ENCODE measurements around the gene CD3G.
"Not testable (repeated sequence)": the region's sequence is repeated elsewhere in the genome, so short reads cannot be mapped to it uniquely, and the experiment has no call there.

CD3G gene

DNA sequence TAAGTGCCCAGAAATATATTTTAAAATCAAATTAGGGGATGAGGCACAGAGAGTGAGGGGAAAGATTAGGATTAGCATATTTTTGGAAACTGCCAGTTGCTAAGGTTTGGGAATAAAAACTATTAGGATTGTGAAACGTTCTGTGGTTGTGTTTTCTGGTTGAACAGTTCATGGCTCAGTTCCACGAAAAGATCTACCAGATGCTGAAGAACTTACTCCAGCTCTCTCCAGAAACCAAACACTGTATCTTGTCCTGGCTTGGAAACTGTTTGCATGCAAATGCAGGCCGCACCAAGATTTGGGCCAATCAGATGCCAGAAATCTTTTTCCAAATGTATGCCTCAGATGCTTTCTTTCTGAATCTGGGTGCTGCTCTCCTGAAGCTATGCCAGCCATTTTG is 30.6 kb downstream of the CD3G start:
- no peak for DNase-seq (ENCODE audit: low read depth in 2 of 3, low spot score in 2 of 3)

DNA sequence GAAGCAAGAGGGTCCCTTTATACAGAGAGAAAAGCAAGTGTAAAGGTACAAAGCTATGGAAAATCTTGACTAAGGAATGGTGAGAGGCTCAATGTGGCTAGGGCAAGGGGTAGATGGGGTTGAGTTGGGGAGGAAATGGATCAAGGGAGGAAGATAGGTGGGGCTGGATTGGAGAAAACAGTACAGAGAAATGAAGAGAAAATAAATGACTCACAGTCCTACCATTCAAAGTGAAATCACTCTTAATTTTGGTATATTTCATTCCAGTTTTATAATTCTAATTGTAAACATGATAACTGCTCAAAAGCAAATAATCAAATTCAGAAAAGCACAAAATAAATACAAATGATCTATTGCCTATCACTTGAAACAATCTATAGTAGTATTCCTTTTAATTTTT is 31.8 kb downstream of the CD3G start:
- DNase-seq (ENCODE audit: low read depth in 2 of 3, low spot score in 2 of 3) = no peak

DNA sequence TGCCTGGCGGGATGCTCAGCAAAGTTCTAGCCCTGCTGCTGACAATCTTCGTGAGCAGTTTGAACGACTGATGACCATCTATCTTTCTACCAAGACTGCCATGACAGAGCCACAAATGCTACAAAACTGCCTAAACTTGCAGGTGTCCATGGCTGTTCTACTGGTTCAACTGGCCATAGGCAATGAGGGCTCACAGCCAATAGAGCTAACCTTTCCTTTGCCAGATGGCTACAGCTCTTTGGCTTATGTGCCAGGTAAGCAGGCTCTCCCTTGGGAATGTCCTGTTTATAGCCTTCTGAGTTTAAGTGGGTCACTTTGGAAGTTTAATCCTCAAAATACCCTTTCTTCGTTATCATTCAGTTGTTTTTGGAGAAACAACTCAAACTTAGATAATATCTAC is 35.4 kb downstream of the CD3G start:
- DNase-seq (ENCODE audit: low read depth in 2 of 3, low spot score in 2 of 3) = no peak

DNA sequence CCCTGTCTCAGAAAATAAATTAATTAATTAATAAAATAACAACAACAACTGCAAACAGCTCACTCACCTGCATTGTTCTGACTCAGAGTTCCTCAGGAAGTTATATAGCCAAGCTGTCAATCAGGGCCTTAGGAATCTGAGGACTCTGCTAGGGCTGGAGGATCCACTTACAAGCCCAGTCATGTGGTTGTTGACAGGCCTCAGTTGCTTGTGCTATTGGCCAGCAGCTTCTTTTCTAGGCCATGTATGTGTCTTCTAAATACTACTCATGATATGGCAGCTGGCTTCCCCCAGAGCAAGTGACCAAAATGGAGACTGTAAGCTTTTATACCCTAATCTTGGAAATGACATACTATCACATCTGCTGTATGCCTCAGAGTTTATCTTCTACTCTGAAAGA is 36.4 kb downstream of the CD3G start:
- DNase-seq (ENCODE audit: low read depth in 2 of 3, low spot score in 2 of 3) = no peak

DNA sequence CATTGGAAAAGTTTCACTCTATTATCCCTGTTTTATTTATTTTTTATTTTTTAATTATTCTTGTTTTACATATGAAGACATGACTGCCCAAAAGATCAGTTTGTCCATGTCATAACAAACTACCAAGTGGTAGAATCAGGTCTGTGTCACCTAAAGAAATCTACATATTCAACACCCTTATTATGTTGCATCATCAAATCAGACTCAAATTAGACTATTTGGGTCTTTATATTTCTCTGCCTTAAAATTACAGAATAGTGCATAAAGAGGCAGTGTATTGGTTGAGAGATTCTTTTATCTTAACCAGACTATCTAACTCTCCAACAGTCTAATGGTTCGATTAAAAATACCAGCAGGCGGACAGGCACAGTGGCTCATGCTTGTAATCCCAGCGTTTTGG is 38.8 kb downstream of the CD3G start:
- DNase-seq (ENCODE audit: low read depth in 2 of 3, low spot score in 2 of 3) = no peak

DNA sequence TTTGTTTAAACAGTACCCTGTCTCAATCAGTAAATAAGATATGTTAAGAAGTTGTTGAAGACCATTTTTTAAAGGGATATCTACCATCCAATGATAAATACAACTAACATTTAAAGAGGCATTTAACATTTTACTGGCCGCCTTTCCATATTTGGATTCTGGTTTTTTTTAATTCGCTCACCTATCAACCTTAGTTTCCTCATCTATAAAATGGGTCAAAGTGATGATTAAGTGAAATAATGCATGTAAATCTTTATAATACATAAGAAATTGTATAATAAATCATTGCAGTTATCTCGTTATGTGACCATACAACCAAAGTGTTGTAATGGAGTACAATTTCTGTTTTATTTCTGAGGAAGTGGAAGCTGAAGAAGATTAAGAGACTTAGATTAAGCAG is 39.5 kb downstream of the CD3G start:
- no peak for DNase-seq (ENCODE audit: low read depth in 2 of 3, low spot score in 2 of 3)

DNA sequence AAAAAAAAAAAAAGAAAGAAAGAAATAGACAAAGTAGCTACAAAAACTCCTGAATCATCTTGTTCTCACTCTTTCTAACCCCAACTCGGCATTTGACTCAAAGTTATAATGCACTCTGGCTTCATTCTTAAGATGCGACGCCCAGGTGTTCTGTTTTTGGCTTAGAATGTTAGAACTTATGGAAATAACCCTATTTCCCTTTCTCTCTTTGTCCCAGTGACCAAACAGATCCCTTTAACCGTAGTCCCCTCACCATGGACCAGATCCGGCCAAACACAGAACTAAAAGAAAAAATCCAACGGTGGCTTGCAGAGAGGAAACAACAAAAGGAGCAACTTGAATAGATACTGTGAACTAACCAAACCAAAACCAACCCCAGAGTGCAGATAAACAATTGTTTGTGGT is 52.0 kb downstream of the CD3G start:
- no peak for DNase-seq (ENCODE audit: low read depth in 2 of 3, low spot score in 2 of 3)

DNA sequence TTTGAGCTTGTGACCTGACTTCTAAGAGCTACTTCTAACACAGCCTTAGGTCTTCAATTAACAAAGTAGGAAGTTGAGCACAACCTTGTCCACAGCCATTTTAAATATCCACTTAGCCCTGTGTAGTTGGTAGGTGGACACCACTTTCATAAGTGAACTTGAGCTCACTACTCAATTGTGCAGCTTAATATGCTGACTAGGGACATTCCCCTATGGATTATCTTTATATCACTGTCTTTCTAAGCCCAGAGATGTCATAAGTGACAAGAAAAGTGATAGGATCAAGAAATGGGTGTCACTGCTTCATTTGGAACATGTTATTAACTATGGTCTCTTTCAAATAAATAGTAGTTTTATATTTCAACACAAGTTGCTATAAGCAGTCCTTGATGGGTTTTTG is 53.3 kb downstream of the CD3G start:
- DNase-seq (ENCODE audit: low read depth in 2 of 3, low spot score in 2 of 3) = no peak

DNA sequence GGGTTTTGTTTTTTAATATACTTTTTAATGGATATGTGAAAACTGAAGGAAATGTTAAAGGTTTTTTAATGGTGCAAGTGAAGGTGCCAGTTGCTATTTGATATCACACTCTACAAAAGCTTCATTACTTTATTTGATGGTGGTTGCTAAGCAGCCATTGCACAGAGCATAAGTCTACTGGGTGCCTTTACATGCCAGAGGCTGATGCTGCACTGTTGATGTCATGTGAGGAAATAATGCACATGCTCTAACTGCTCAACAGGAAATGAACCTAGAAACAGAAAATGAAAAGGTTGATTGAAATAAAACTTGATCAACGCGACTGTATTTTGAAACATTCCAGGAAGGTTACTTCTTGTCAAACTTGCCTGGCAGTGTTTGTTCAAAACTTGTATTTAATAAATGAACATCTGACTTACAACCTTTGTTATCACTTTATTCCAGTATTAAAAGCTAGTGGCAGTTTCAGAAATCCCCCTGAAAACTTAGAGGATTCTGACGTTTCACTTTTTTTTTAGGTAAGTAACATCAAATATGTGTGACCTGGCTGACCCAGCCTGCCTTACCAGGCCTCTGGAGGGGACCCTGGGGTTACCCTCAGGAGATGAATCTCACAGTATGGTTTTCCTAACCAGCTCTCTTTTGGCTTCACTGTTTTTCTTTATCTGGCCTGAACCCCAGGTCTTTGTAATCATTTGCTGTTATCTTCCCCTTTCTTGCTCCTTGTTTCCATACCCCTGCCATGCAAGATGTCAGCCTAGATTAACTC is 54.8 kb downstream of the CD3G start:
- no peak for DNase-seq (ENCODE audit: low read depth in 2 of 3, low spot score in 2 of 3)

DNA sequence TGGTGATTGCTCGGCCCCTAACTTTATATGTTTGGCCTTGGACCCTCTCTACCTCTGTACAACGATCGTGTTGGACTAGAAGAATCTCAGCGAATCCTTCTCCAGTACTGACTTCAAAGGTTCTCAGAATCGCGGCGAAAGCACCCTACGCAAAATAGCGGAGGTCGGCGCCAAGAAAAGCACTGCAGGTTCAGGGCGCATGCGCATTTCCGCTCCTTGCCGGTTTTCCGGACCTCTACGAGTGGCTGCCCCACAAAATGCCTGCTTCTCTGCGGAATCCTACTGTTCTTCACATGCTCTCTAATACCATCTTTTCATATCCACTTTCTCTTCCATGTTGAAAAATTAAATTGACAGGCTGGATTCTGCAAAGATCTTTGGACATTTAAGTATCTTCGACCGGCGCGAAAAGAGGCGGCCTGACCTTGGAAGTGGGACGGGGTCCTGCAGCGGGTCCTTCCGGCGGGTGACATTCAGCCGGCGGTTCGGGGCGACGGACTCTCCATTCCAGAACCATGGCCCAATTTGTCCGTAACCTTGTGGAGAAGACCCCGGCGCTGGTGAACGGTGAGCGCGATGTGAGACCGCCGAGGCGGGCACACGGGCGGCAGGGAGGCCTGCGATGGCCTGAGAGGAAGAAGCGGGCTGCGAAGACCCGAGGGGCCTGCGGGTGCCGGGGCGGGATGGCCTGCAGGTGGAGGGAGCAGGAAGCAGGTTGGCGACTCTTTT is 57.2 kb downstream of the CD3G start, which contains the start of gene ATP5MG:
ATP5MG (plus strand) TSS at position 456 of the 729 bp plus-strand sequence; CDS start at position 516, 60 bp downstream.
- peak; percentile 74 to 92 (median 74) for DNase-seq (ENCODE audit: low read depth in 2 of 3, low spot score in 2 of 3)

DNA sequence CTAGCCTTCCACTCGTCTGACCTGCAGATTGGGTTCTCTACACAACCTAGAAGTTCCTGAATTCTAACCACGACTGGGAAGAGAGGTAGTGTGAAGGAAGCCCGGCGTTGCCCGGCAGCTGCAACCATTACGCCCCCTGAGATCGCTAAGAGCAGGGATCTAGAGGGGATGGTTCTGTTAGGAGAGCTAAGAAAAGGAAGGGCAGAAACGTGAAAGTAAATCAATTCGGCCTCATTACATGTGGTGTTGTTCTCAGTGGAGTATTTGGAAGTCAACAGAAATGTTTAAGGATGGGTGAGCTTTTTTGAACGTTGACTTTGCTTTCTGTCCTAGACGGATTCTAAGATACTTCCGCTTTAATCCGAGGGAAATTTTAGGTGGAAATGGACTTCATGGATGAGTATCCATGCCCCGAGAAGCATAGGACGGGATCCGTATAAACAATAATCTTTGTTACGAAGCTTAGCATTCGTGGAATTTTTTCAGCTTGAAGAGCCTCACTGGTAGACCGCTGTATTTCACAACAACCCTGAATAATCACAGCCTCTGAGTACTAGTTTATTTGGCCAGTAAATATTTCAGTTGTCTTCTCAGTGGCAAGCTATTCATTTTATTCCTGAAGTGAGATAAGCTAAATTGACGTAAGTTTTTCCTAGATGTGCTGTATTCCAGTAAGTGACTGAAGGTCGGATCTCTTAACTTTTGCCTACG is 57.9 kb downstream of the CD3G start:
- no peak for DNase-seq (ENCODE audit: low read depth in 2 of 3, low spot score in 2 of 3)

DNA sequence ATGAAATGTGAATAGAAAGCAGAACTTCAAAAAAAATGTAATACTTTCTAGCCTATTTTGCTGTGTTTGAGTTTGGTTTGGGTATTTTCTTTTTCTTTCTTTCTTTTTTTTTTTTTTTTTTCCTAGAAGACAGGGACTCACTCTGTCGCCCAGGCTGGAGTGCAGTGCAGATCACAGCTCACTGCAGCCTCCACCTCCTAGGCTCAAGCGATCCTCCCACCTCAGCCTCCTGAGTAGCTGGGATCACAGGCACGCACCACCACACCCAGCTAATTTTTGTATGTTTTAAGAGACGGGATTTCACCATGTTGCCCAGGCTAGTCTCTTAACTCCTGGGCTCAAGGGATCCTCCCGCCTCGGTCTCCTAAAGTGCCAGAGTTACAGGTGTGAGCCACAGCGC is 58.5 kb downstream of the CD3G start:
- not testable (repeated sequence) for DNase-seq (ENCODE audit: low read depth in 2 of 3, low spot score in 2 of 3)

All from activated CD8-positive, alpha-beta memory T cell treated with anti-CD3 and anti-CD28 coated beads for 48 hours (primary cell).